HG03060 (cell line): Measurements from ENCODE around the gene AMN1.
A peak's percentile ranks its signal among the peaks of the same experiment; 100 is the strongest.
"Not testable (repeated sequence)": the region's sequence is repeated elsewhere in the genome, so short reads cannot be mapped to it uniquely, and the experiment has no call there.

ENCODE experiments used
- ATAC-seq: cut with Tn5 transposase; IDR thresholded peaks from one replicate; pipeline ENCODE4 v1.9.1; 2021; ENCODE audit warnings: low read depth, moderate number of reproducible peaks; ENCODE audit not compliant: unreplicated experiment

The AMN1 gene

GRCh38 chr12:31687101-31687527 lies 41.7 kb downstream of the AMN1 start:
- ATAC-seq, result peak; percentile 48

GRCh38 chr12:31685801-31686200 lies 43.0 kb downstream of the AMN1 start:
- no peak for ATAC-seq

- ATAC-seq, result peak; percentile 43
Observed at GRCh38 chr12:31682136-31682962, 46.5 kb downstream of the AMN1 start.

- no peak for ATAC-seq
Observed at GRCh38 chr12:31672521-31672920, 56.3 kb downstream of the AMN1 start.

GRCh38 chr12:31669582-31669981 lies 59.2 kb downstream of the AMN1 start:
- not testable (repeated sequence) for ATAC-seq

GRCh38 chr12:31669020-31669419 lies 59.8 kb downstream of the AMN1 start:
- ATAC-seq, result no peak

GRCh38 chr12:31664038-31664437 lies 64.8 kb downstream of the AMN1 start:
- no peak for ATAC-seq

- no peak for ATAC-seq
Observed at GRCh38 chr12:31663576-31663975, 65.2 kb downstream of the AMN1 start.

GRCh38 chr12:31662176-31662849 lies 66.5 kb downstream of the AMN1 start:
- ATAC-seq, result no peak

- peak; percentile 100 for ATAC-seq
Observed at GRCh38 chr12:31659087-31659942, 69.5 kb downstream of the AMN1 start, which contains the start of gene ETFBKMT. Gene ETFBKMT, plus strand, starts transcription at chr12:31659688. Its CDS starts 2,266 bp downstream, at chr12:31661954.

- no peak for ATAC-seq
Observed at GRCh38 chr12:31658471-31659086, 70.2 kb downstream of the AMN1 start.

- no peak for ATAC-seq
Observed at GRCh38 chr12:31655792-31656191, 73.0 kb downstream of the AMN1 start.

- ATAC-seq, result no peak
Observed at GRCh38 chr12:31655208-31655607, 73.6 kb downstream of the AMN1 start.

- ATAC-seq, result no peak
Observed at GRCh38 chr12:31651893-31652521, 76.8 kb downstream of the AMN1 start.

GRCh38 chr12:31650918-31651317 lies 77.9 kb downstream of the AMN1 start:
- no peak for ATAC-seq

GRCh38 chr12:31647086-31647491 lies 81.7 kb downstream of the AMN1 start:
- no peak for ATAC-seq

- ATAC-seq, result no peak
Observed at GRCh38 chr12:31645924-31646323, 82.9 kb downstream of the AMN1 start.

- no peak for ATAC-seq
Observed at GRCh38 chr12:31644536-31644935, 84.3 kb downstream of the AMN1 start.

- ATAC-seq, result no peak
Observed at GRCh38 chr12:31641509-31642090, 87.2 kb downstream of the AMN1 start.

- no peak for ATAC-seq
Observed at GRCh38 chr12:31634620-31635019, 94.2 kb downstream of the AMN1 start.
